ENCODE results near the gene QKI. TPM values are rescaled to one million over a fixed set of nuclear protein-coding genes. Genes with fewer than 3 reads are reported as not detected.

The QKI gene
- total and polyA plus RNA-seq, 2 donors (not counting 3 experiments of a cell fraction or from before 2014, with no cell fraction given), result 178 to 232 TPM

DNA sequence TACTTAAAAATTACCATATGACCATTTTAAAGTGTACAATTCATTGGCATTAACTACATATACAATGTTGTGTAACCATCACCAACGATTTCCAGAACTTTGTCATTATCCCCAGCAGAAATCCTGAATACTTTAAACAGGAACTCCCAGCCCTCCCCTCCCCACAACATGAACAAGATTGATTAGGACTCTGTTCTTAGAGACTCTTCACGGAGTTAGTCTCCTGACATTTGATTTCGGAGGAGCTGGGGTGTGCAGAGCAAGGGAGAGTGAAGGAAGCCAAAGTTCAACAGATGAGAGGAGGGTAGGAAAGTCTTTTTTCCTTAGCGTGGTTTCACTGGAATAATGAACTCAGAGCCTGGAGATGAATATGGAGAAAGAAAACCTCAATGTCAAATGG lies 17.2 kb upstream of the QKI start:
- ChIA-PET CTCF (no interaction called here), POLR2A (no interaction called here)
- Histone ChIP-seq H3K9me1 (replicated peaks; ENCODE audit: control insufficient read depth, extremely low read depth, insufficient read depth, low read length) (no peaks in the 10 kb centered on the region), H3K4me1 (ENCODE audit: control insufficient read depth, extremely low read depth, insufficient read depth, low read length) (peaks cover 20% of the 10 kb centered on the region), H3K27me3 (ENCODE audit: control insufficient read depth in 2 of 2, insufficient read depth in 2 of 2, low read length in 2 of 2) (no peaks in the 10 kb centered on the region), H3K4me3 (replicated peaks in 1 of 3; ENCODE audit: insufficient read depth in 1 of 3, low read depth in 1 of 3, low read length in 3 of 3) (no peak overlapping the region), H3K79me2 (ENCODE audit: control insufficient read depth, insufficient read depth, low read length) (no peaks in the 10 kb centered on the region), H3K27ac (ENCODE audit: insufficient read depth, low read depth, low read length) (no peak overlapping the region), H3K9me3 (replicated peaks; ENCODE audit: control insufficient read depth, insufficient read depth, low read length) (no peaks in the 10 kb centered on the region), H3K9ac (replicated peaks; ENCODE audit: extremely low read depth, insufficient read depth, low read length) (no peak overlapping the region), H2AFZ (ENCODE audit: low read depth, low read length) (peak overlapping the region; percentile 61), H4K20me1 (replicated peaks; ENCODE audit: control insufficient read depth, extremely low read depth, insufficient read depth, low read length) (no peaks in the 10 kb centered on the region), H3K36me3 (ENCODE audit: control insufficient read depth in 2 of 2, extremely low read depth in 1 of 2, insufficient read depth in 2 of 2, low read length in 2 of 2) (no peaks in the 10 kb centered on the region), H3K4me2 (ENCODE audit: insufficient read depth, low read length) (no peak overlapping the region)
- dilution Hi-C loops (cut with MboI; ENCODE audit: extremely low pct_ligation_motif_present, low sequenced_read_pairs) (no loop called here), intact Hi-C loops (cut with micrococcal nuclease) (no loop called here)
- DNase-seq (ENCODE audit: low read depth, low spot score) (no peak), FAIRE-seq (no peak)
- TF ChIP-seq POLR2A (IDR thresholded peaks at IDR 0.05; ENCODE audit: low read depth, low read length), result no peak
- TF ChIP-seq EZH2 (IDR thresholded peaks at IDR 0.05; ENCODE audit: borderline replicate concordance, low read depth, low read length, severe bottlenecking), result no peak
- no peak for TF ChIP-seq MYC (IDR thresholded peaks at IDR 0.05; ENCODE audit: low read depth, low read length)
- TF ChIP-seq GATA2 (IDR thresholded peaks at IDR 0.05; ENCODE audit: insufficient read depth, insufficient read length, low read depth, low read length), result no peak
- TF ChIP-seq POLR2AphosphoS5 (IDR thresholded peaks at IDR 0.05; ENCODE audit: insufficient read depth, low read depth, low read length), result no peak
- no peak for TF ChIP-seq JUN (IDR thresholded peaks at IDR 0.05; ENCODE audit: borderline replicate concordance, insufficient read depth, insufficient read length, low read depth)
- no TSS peak for BruUV-seq (replicated peaks)

DNA sequence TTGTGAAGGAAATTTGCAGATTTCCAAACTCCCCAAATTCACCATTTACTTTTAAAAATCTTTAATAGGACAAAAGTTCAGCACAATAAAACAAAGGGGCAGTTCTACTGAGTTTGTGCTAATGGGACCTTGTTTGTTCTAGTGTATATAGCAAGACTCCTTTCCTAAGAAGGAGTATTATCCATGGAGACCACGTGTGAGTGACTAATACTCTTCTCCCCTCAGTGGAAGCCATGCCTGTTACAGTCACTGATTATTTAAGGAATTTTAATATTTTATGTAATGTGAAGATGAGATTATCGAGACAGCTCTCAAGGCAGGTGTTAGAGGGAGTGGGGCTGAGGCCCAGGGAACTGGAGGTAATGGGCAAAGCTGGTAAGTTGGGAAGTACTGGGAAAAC lies 16.4 kb upstream of the QKI start:
- peaks cover 16% of the 10 kb centered on the region for H3K4me1 ChIP-seq (ENCODE audit: control insufficient read depth, extremely low read depth, insufficient read depth, low read length)
- intact Hi-C loops (cut with micrococcal nuclease), result no loop called here
- H3K4me3 ChIP-seq (replicated peaks in 1 of 3; ENCODE audit: insufficient read depth in 1 of 3, low read depth in 1 of 3, low read length in 3 of 3), result no peak overlapping the region
- H3K36me3 ChIP-seq (ENCODE audit: control insufficient read depth in 2 of 2, extremely low read depth in 1 of 2, insufficient read depth in 2 of 2, low read length in 2 of 2), result no peaks in the 10 kb centered on the region
- dilution Hi-C loops (cut with MboI; ENCODE audit: extremely low pct_ligation_motif_present, low sequenced_read_pairs), result no loop called here
- H3K9me3 ChIP-seq (replicated peaks; ENCODE audit: control insufficient read depth, insufficient read depth, low read length), result no peaks in the 10 kb centered on the region
- H4K20me1 ChIP-seq (replicated peaks; ENCODE audit: control insufficient read depth, extremely low read depth, insufficient read depth, low read length), result no peaks in the 10 kb centered on the region
- ChIA-PET CTCF (no interaction called here), POLR2A (no interaction called here)
- no TSS peak for BruUV-seq (replicated peaks)
- FAIRE-seq, result no peak
- no peak overlapping the region for H2AFZ ChIP-seq (ENCODE audit: low read depth, low read length)
- no peaks in the 10 kb centered on the region for H3K27me3 ChIP-seq (ENCODE audit: control insufficient read depth in 2 of 2, insufficient read depth in 2 of 2, low read length in 2 of 2)
- H3K79me2 ChIP-seq (ENCODE audit: control insufficient read depth, insufficient read depth, low read length), result no peaks in the 10 kb centered on the region
- DNase-seq (ENCODE audit: low read depth, low spot score), result no peak
- H3K9ac ChIP-seq (replicated peaks; ENCODE audit: extremely low read depth, insufficient read depth, low read length), result no peak overlapping the region
- H3K4me2 ChIP-seq (ENCODE audit: insufficient read depth, low read length), result no peak overlapping the region
- no peak overlapping the region for H3K27ac ChIP-seq (ENCODE audit: insufficient read depth, low read depth, low read length)
- H3K9me1 ChIP-seq (replicated peaks; ENCODE audit: control insufficient read depth, extremely low read depth, insufficient read depth, low read length), result no peaks in the 10 kb centered on the region
- TF ChIP-seq, protein P1, sequence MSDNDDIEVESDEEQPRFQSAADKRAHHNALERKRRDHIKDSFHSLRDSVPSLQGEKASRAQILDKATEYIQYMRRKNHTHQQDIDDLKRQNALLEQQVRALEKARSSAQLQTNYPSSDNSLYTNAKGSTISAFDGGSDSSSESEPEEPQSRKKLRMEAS (IDR thresholded peaks at IDR 0.05; ENCODE audit: insufficient read depth, insufficient read length), result no peak
- TF ChIP-seq EZH2 (IDR thresholded peaks at IDR 0.05; ENCODE audit: borderline replicate concordance, low read depth, low read length, severe bottlenecking), result no peak
- TF ChIP-seq POLR2A (IDR thresholded peaks at IDR 0.05; ENCODE audit: low read depth, low read length), result no peak
- no peak for TF ChIP-seq JUN (IDR thresholded peaks at IDR 0.05; ENCODE audit: borderline replicate concordance, insufficient read depth, insufficient read length, low read depth)
- TF ChIP-seq FOS (IDR thresholded peaks at IDR 0.05; ENCODE audit: borderline replicate concordance, insufficient read depth, low read length), result no peak
- TF ChIP-seq GATA2 (IDR thresholded peaks at IDR 0.05; ENCODE audit: insufficient read depth, insufficient read length, low read depth, low read length), result no peak
- no peak for TF ChIP-seq MYC (IDR thresholded peaks at IDR 0.05; ENCODE audit: low read depth, low read length)
- TF ChIP-seq, protein P2, sequence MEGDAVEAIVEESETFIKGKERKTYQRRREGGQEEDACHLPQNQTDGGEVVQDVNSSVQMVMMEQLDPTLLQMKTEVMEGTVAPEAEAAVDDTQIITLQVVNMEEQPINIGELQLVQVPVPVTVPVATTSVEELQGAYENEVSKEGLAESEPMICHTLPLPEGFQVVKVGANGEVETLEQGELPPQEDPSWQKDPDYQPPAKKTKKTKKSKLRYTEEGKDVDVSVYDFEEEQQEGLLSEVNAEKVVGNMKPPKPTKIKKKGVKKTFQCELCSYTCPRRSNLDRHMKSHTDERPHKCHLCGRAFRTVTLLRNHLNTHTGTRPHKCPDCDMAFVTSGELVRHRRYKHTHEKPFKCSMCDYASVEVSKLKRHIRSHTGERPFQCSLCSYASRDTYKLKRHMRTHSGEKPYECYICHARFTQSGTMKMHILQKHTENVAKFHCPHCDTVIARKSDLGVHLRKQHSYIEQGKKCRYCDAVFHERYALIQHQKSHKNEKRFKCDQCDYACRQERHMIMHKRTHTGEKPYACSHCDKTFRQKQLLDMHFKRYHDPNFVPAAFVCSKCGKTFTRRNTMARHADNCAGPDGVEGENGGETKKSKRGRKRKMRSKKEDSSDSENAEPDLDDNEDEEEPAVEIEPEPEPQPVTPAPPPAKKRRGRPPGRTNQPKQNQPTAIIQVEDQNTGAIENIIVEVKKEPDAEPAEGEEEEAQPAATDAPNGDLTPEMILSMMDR (IDR thresholded peaks at IDR 0.05; ENCODE audit: extremely low read depth in 1 of 2, insufficient read depth in 1 of 2, low read depth in 1 of 2, low read length in 2 of 2), result no peak
- TF ChIP-seq POLR2AphosphoS5 (IDR thresholded peaks at IDR 0.05; ENCODE audit: insufficient read depth, low read depth, low read length), result no peak

Measured in endothelial cell of umbilical vein (primary cell).